Spinal cord (tissue), 10 donors: ENCODE results near the gene NEDD4L. TPM values are rescaled to one million over a fixed set of nuclear protein-coding genes. Genes with fewer than 3 reads are reported as not detected.

Experiments
- DNase-seq, 6 donors: peaks; one replicate each; pipeline versions ENCODE4 v3.0.0 to v3.0.0-alpha.2; 2013 to 2015; ENCODE audit warnings: low spot score in 6 of 6, low read depth in 4 of 6
- H3K27ac ChIP-seq: one replicate; pipeline ENCODE4 v1.5.1; 2013; ENCODE audit warnings: low read depth, low read length, control low read depth
- H3K27me3 ChIP-seq: one replicate; pipeline ENCODE4 v1.6.1; 2013; ENCODE audit warnings: low read length; ENCODE audit not compliant: control insufficient read depth, insufficient read depth
- H3K36me3 ChIP-seq: one replicate; pipeline ENCODE4 v1.6.1; 2013; ENCODE audit warnings: low read length; ENCODE audit not compliant: control insufficient read depth, insufficient read depth
- H3K4me1 ChIP-seq: one replicate; pipeline ENCODE4 v1.6.1; 2013; ENCODE audit warnings: low read length; ENCODE audit not compliant: control insufficient read depth, insufficient read depth
- H3K4me3 ChIP-seq: one replicate; pipeline ENCODE4 v1.5.1; 2013; ENCODE audit warnings: low read depth, low read length, control low read depth
- H3K9me3 ChIP-seq: one replicate; pipeline ENCODE4 v1.6.1; 2013; ENCODE audit warnings: low read length; ENCODE audit not compliant: control insufficient read depth, insufficient read depth
- WGBS: methylation state at CpG from one replicate; pipeline ENCODE4 v1.1.5; 2013; ENCODE audit warnings: missing lambda C conversion rate; ENCODE audit not compliant: insufficient coverage; 5-methylcytosine and 5-hydroxymethylcytosine counted together
- polyA plus RNA-seq, 2 donors: library from polyadenylated mRNA; unstranded; fragments of 120-200 nt; gene quantifications; one replicate each; pipeline ENCODE4 v1.2.1, GENCODE V29; 2013; ENCODE audit not compliant: insufficient read length in 2 of 2
- total RNA-seq, 2 donors: library from RNA; depleted of rRNA in 1 of 2; stranded (reverse); fragments of 120-200 nt in 1 of 2; fragments of >200 nt in 1 of 2; gene quantifications; one replicate each; pipeline versions ENCODE4 v1.2.3 to v1.2.4, GENCODE V29; 2013 to 2014
- donor health status: healthy.

The NEDD4L gene
- total and polyA plus RNA-seq, 4 donors = 33.8 to 51.7 (median 49.7) TPM

- no peak for DNase-seq
- H3K4me1 ChIP-seq = peaks cover 5% of the 10 kb centered on the region
- H3K4me3 ChIP-seq = no peak overlapping the region
- no peaks in the 10 kb centered on the region for H3K9me3 ChIP-seq
- 80% methylated on average over 1 of the region's 5 CpGs for WGBS
- H3K36me3 ChIP-seq = peaks cover 12% of the 10 kb centered on the region
- H3K27me3 ChIP-seq = no peaks in the 10 kb centered on the region
- H3K27ac ChIP-seq = no peak overlapping the region
Measured at GRCh38 chr18:58350526-58350925, 306.5 kb downstream of the NEDD4L start.

- H3K4me3 ChIP-seq = no peak overlapping the region
- H3K27ac ChIP-seq = no peak overlapping the region
- no peak for DNase-seq
- no peaks in the 10 kb centered on the region for H3K9me3 ChIP-seq
- H3K27me3 ChIP-seq = no peaks in the 10 kb centered on the region
- peaks cover 12% of the 10 kb centered on the region for H3K36me3 ChIP-seq
- 87% methylated on average over 3 of the region's 3 CpGs for WGBS
- no peaks in the 10 kb centered on the region for H3K4me1 ChIP-seq
Measured at GRCh38 chr18:58351776-58352175, 307.8 kb downstream of the NEDD4L start.

GRCh38 chr18:58353581-58353980 is 309.6 kb downstream of the NEDD4L start:
- no peak overlapping the region for H3K27ac ChIP-seq
- no peak for DNase-seq
- H3K9me3 ChIP-seq = no peaks in the 10 kb centered on the region
- H3K4me3 ChIP-seq = no peak overlapping the region
- no peaks in the 10 kb centered on the region for H3K27me3 ChIP-seq
- H3K36me3 ChIP-seq = peaks cover 12% of the 10 kb centered on the region
- no peaks in the 10 kb centered on the region for H3K4me1 ChIP-seq
- WGBS = no CpG with 5 or more reads among the region's 4 CpGs

GRCh38 chr18:58354051-58354450 is 310.0 kb downstream of the NEDD4L start:
- H3K4me1 ChIP-seq = no peaks in the 10 kb centered on the region
- H3K9me3 ChIP-seq = no peaks in the 10 kb centered on the region
- H3K27me3 ChIP-seq = no peaks in the 10 kb centered on the region
- no CpG with 5 or more reads among the region's 4 CpGs for WGBS
- no peak for DNase-seq
- H3K4me3 ChIP-seq = no peak overlapping the region
- peaks cover 12% of the 10 kb centered on the region for H3K36me3 ChIP-seq
- H3K27ac ChIP-seq = no peak overlapping the region

GRCh38 chr18:58354791-58355190 is 310.8 kb downstream of the NEDD4L start:
- DNase-seq = no peak
- no peaks in the 10 kb centered on the region for H3K9me3 ChIP-seq
- no peak overlapping the region for H3K27ac ChIP-seq
- H3K27me3 ChIP-seq = no peaks in the 10 kb centered on the region
- H3K36me3 ChIP-seq = peaks cover 12% of the 10 kb centered on the region
- WGBS = 91% methylated on average over 10 of the region's 10 CpGs
- H3K4me3 ChIP-seq = no peak overlapping the region
- H3K4me1 ChIP-seq = no peaks in the 10 kb centered on the region

GRCh38 chr18:58355243-58355642 is 311.2 kb downstream of the NEDD4L start:
- 93% methylated on average over 6 of the region's 8 CpGs for WGBS
- H3K4me1 ChIP-seq = no peaks in the 10 kb centered on the region
- peaks cover 12% of the 10 kb centered on the region for H3K36me3 ChIP-seq

GRCh38 chr18:58359218-58359617 is 315.2 kb downstream of the NEDD4L start:
- H3K27ac ChIP-seq = no peak overlapping the region
- peaks cover 4% of the 10 kb centered on the region for H3K36me3 ChIP-seq
- no peak for DNase-seq
- WGBS = no CpG with 5 or more reads among the region's 3 CpGs
- H3K4me1 ChIP-seq = no peaks in the 10 kb centered on the region
- H3K4me3 ChIP-seq = no peak overlapping the region
- no peaks in the 10 kb centered on the region for H3K9me3 ChIP-seq
- H3K27me3 ChIP-seq = no peaks in the 10 kb centered on the region

More at GRCh38 chr18:58355243-58355642, 311.2 kb downstream of the NEDD4L start:
- H3K27ac ChIP-seq = no peak overlapping the region
- H3K4me3 ChIP-seq = no peak overlapping the region
- H3K27me3 ChIP-seq = no peaks in the 10 kb centered on the region
- DNase-seq = no peak
- H3K9me3 ChIP-seq = no peaks in the 10 kb centered on the region

GRCh38 chr18:58359620-58360019 is 315.6 kb downstream of the NEDD4L start:
- Histone ChIP-seq H3K4me3 (no peak overlapping the region), H3K9me3 (no peaks in the 10 kb centered on the region), H3K27me3 (no peaks in the 10 kb centered on the region), H3K36me3 (peaks cover 4% of the 10 kb centered on the region), H3K4me1 (no peaks in the 10 kb centered on the region), H3K27ac (no peak overlapping the region)
- 100% methylated on average over 1 of the region's 1 CpG for WGBS
- no peak for DNase-seq

- Histone ChIP-seq H3K27me3 (no peaks in the 10 kb centered on the region), H3K4me3 (no peak overlapping the region), H3K9me3 (no peaks in the 10 kb centered on the region), H3K27ac (no peak overlapping the region), H3K4me1 (no peaks in the 10 kb centered on the region), H3K36me3 (peaks cover 5% of the 10 kb centered on the region)
- WGBS = no CpG with 5 or more reads among the region's 2 CpGs
- no peak for DNase-seq
Measured at GRCh38 chr18:58360324-58360723, 316.3 kb downstream of the NEDD4L start.

- Histone ChIP-seq H3K4me3 (no peak overlapping the region), H3K9me3 (no peaks in the 10 kb centered on the region), H3K27me3 (no peaks in the 10 kb centered on the region), H3K27ac (no peak overlapping the region), H3K36me3 (peaks cover 7% of the 10 kb centered on the region), H3K4me1 (no peaks in the 10 kb centered on the region)
- DNase-seq = no peak
- WGBS = 86% methylated on average over 4 of the region's 5 CpGs
Measured at GRCh38 chr18:58361212-58361611, 317.2 kb downstream of the NEDD4L start.
